ENCODE results near the gene AUTS2.

AUTS2 gene

DNA sequence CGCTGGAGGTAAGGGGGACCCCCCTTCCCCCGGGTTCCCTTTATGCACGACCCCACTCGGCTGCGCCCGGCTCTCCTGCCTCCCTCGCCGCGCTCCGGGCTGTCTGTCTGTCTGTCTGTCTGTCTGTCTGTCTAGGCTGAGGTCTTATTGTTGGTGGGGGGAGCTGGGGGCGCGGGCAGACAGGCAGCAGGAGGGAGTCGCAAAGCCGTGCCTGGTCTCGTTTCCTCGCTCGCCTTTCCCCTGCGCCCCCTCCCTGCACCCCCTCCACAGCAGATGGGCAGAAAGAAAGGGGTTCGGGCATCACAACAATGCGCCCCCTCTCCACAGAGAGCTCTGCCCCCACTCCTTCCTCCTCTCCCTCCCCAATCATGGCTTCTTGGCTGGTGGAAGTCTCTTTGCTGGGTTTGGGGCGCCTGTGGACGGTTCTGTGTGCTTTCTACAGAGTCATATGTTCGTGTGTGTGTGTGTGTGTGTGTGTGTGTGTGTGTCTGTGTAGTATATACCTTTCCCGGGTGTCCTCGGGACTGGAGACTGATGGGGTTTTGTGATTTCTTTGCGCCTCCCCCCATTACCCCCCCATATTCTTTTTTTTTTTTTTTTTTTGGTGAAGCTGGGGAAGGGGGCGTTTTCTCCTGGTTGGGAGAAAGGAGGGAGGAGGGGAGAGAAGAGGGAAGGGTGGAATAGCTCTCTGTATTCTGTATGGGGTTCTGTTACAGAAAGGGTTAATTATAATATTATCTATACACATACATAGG, 1.9 kb downstream of the AUTS2 start:
- DNase-seq (ENCODE audit: low spot score): no peak

DNA sequence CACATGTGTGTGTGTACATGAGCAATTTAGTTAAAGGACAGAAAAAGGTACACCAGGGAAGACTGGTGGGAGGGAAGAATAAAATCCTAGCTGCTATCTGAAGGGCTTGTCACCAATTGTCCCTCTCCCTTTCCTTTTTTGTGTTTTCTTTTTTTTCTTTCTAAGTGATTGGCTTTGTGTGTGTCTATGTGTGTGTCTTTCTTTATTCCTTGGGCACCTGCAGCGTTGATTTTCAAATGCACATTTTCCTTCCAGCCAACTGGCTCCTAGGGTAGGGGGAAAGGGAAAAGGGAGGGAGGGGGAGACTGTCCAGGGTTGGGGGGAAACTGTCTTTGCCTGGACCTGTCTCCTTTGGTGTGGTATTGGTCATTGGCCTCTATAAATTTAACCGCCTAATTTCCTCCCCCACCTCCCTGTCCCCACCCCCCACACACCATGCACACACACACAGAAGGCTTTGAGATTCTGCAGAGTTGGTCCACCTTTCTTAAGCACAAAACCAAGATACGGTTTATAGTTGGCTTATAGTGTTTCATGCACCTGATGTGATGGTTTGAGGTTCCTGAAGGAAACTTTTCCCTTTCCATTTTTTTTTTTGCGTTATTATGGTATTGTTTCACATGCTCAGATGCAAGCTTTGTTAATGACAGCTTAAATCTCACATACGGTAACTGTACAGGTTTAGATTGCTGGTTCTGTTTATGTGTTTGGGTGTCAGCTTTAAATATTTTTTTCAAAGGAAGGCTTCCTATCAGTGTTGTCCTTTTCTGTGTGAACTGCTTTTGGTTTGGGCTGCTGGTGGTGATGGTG, 2.6 kb downstream of the AUTS2 start:
- DNase-seq (ENCODE audit: low spot score): no peak

DNA sequence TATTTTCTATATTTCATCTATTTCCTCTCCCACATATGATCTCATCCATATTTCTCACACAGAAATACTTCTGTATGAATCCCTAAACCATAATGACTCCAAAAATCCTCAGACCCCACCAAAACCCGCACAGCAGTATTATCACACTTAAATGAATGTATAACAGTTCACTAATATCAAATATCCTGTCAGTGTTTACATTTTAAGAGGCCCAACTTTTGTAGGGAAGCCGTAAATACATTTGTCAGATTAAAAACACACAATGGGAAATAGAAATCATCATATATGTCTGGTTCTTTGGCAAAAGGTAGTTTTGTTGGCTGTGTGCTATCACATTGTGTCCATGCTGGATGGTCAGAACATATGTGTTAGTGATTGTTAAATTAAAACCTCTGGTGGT, 4.2 kb downstream of the AUTS2 start:
- no peak for DNase-seq (ENCODE audit: low spot score)

DNA sequence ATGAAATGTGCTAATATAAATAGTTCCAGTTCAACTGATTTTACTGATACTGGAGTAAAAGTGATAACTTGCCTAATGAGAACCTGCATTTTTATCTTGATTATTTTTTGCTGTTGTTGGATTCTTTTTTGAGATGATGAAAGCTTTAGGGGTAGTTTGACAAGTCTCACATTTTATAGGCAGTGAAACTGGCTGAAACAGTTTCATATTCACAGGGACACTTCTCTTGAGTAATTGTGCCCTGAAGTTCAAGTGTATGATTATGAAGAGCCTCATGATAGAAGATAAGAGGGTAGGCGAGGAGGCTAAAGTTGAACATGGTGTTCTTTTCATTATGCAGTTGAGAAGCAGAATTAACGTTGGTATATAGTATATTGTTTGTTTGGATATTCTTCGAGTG, 5.1 kb downstream of the AUTS2 start:
- DNase-seq (ENCODE audit: low spot score): no peak

DNA sequence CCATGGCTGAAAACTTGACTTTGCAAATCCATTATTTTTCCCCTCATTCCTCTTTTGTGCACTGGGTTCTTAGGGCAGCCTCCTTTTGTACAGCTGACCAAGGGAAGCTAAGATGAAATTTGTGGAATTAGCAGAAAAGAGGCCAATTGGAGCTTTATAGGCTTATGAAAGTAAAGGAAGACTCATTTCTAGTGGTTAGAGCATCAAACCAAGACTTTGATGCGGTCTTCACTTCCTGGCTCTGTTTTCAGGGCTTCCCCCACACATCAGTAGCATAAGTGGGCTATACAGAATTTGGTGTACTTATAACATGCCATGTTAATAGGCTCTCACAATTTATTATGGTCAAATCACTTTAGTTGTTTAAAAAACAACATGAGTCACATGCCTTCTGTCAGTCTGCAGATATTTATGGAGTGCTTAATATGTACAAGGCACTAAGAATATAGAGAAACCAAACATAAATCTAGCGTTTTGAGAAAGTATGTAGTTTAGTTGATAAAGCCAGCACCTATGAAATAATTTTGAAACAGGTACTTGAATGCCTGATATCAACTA, 5.7 kb downstream of the AUTS2 start:
- no peak for DNase-seq (ENCODE audit: low spot score)

DNA sequence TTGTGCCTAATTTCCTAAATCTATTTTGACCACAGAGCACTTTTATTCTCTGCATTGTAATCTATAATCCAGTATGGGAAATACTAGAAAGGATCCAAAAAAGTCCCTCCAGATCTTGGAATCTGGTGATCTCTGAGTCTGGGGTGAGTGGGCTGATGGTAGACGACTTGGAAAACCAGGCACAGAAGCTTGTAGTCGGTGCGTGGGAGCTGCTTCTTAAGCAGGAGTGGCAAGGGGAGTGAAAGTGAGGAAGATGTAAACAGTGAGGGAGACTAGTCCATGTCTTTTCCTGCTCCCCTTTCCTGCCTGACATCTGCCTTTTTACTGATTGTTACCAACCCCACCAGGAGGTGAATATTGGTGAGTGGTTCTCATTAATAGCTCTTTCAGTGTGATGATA, 6.8 kb downstream of the AUTS2 start:
- no peak for DNase-seq (ENCODE audit: low spot score)

DNA sequence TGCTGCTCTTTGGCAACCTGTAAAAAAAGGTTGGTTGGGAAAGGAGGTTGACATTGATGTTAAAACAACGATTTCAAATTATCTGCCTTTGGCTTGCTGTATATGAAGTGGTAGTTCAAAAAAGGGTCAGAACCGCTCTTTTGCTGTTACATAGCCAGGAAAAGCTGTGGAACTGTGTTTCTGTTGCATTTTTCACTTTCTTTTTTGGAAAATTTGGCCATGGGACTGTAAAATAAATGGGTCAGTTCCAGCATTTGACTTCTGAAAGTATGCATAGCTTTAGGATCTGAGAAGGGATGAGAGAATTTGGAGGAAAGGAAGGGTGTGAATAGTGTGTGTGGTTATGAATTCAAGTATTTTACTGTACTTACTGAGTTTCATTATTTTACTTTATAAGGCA, 7.3 kb downstream of the AUTS2 start:
- no peak for DNase-seq (ENCODE audit: low spot score)

DNA sequence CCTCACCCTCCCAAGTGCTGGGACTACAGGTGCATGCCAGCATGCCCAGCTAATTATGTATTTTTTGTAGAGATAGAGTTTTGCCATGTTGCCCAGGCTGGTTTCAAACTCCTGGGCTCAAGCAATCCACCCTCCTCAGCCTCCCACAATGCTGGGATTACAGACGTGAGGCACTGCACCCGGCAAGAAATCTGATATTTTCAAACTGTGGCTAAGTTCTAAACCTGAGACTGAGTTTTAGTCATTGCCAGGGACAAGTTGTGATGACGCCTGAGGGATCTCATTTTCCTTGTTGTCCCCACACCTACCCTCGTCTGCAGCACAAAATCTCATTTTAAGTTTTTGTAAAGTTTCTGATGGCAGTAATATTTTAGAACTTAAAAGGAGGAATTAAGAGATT, 9.8 kb downstream of the AUTS2 start:
- no peak for DNase-seq (ENCODE audit: low spot score)

DNA sequence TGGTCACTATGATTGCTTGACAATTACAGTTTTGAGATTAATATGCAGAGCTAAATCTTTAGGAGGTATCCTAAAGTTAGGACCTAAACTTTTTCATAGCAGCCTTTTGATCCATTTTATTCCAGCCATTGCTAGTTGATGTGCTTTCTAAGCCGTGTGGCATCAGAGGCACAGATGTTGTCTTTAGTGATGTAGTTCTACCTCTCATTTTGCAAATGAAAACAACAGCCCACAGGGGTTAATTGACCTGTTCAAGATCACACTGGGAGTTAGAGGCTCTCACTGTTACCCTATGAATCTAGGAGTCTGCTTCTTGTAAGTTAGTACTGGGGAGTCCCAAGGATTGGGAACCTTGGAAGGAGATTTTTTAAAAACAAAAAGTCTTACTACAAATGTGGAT, 10.6 kb downstream of the AUTS2 start:
- DNase-seq (ENCODE audit: low spot score): no peak

DNA sequence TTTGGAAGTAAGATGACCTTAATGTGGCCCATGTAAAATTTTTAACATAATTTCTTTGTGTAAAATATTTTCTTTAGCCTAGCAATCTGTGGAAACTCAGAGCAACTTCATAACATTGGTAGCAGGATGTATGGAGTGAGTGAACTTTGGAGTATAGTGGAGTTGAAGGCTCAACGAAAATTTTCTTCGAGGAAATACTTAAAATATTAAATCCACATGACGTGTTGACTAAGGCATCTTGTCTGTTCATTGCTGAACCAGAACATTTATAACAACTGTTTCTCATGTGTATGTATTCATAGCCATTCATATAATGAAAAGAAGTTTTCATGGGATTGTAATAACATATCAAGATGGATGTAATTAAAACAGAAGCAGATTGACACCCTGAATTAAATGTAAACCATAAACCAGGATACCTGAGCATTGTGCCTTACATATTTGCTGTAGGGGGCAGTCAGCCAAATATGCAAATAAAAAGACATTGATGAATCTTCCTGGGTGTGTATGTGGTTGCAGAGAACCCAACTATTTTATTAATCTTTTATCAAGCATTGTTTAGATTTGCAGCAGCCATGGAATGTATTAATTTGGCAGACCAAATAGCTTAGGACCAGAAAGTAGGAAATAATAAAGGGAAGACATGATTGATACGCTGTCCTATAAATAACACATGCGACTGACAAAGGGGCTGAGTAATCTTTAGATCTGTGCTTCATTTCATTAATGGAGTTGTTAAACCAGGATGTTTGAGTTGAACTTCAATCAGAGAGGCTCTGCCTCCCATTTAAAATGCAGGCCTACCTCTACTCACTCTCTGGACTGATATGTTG, 11.5 kb downstream of the AUTS2 start:
- DNase-seq (ENCODE audit: low spot score): no peak

DNA sequence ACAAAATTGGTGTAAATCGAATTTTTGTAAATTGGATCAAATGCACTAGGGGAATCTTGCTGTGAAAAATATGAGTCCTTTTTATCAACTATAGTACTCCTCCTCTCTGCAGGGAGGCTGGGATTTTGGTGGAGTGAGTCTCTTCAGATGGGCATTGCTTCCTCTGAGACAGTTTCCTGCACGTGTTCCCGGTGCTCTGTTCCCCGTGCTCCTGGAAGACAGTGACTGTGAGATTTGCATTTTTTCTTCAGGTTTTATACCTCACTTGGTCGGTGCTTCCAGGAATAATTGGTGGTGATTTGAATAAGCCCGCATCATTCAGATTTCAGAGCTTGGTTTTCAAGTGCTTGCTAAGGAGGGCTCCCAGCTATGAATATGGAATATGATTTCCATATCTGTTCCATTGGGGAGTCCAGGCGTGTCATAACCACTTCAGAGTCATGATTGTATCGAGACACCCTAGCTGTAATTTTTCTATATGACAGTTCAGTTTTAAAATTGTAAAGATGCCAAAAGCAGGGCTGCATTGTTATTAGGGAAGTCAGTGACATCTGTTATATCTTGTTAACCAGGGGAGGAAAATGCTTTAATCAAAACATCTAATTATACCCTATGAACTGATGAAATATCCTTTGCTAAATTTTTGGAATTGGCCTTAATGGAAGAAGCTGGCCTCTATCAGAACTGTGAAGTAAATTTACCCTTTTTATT, 12.3 kb downstream of the AUTS2 start:
- DNase-seq (ENCODE audit: low spot score): no peak

DNA sequence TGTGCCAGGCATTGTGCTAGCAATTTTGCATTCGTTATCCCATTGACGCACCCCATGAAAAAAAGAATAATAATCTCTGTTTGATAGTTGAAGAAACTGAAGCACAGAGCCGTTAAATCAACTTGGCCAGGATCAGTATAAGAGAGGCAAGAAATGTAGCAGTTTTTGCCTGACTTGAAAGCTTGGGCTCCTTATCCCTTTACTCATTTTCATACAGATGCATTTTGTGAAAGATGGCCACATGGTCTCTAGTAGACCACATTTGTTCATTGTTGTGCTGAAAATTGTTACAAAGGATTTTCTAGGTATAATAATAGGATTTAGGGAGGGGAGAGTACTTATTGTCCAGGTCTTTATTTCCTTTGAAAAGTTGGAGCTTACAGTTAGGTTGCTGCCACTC, 14.7 kb downstream of the AUTS2 start:
- DNase-seq (ENCODE audit: low spot score): no peak

DNA sequence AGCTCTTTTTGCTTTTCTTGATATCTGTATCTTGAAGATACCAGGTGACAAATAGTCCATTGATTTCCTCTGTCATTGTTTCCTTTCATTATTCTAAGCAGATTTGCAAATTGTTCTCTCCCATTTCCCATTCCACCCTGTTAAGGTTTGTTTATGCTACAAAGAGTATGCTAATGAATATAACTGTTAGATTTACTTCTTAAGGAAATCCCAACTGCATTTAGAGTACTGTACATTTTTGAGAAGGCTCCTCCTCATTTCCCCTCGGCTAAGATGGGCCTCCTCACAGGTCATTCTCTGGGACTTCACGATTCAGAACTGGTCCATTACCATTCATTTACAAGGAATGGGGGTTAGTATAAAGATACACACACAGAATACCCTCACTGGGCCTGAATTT, 15.6 kb downstream of the AUTS2 start:
- DNase-seq (ENCODE audit: low spot score): no peak

DNA sequence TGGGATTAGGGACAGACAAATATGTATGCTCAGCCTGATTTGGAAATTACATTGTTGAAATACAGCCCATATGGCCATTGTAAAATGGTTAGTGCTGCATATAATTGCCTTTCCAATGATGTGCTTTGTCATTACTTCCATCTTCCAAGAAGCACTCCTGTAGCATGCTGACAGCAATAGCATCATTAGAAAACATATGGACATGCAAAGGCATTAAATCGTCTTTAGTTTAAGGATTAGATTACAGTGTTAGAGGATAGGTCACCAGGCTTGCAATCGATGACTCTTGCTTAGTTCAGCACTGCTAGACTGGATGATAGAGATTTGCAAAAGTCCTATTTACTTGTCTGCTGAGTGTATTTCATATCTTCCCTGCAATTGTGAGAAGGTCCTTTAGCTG, 17.4 kb downstream of the AUTS2 start:
- DNase-seq (ENCODE audit: low spot score): no peak

DNA sequence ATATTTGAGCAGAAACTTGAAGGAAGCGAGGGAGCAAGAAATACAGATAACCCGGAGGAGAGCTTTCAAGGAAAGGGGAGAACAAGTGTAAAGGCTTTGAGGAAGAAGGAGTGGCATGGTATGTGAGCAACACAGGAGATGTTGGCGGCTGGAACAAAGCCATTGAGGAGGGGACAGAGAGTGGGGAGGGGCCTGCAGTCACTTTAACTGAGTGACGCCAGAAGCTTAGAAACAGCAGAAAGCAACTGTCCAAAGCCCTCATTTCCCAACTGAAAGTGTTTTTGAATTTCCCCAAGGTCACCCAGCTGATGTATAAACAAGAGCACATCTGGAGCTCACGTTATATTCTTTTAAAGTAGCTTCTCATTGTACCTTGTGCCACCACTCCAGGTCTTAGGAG, 19.1 kb downstream of the AUTS2 start:
- DNase-seq (ENCODE audit: low spot score): no peak

DNA sequence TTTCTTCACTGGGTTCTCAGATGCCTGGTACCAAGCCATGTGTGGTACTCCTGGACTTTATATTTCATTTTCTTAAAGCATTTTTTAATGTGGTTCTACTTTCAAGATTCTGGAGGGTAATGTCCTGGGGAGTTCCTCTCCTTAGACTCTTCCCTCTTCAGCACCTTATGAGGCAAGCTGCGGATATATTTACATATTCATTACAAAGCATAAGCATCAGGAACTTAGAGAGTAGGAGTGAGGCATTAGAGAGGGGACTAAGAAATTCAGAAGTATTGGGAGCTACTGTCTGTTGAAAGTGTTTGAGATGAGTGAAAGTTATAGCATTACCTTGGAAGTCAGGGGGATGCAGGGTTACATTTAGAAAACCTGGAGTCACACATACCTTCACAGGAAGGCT, 20.8 kb downstream of the AUTS2 start:
- no peak for DNase-seq (ENCODE audit: low spot score)

DNA sequence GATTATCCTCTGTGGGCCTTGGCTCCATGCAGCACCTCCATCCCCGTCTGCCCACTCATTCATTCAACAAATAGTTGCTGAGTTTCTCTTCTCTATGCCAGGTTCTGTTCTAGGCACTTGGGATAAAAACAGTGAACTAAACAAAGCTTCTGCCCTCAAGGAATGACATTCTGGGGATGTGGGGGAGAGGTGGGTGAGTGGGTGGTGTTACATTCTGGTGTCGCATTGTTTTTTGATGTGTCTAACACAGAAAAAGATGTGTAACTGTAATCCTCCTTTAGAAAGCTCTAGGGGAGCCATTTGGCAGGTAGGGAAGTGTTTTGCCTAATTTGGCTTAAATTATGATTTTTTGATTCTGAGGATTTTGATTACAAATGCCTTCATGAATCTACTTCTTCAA, 21.4 kb downstream of the AUTS2 start:
- DNase-seq (ENCODE audit: low spot score): no peak

DNA sequence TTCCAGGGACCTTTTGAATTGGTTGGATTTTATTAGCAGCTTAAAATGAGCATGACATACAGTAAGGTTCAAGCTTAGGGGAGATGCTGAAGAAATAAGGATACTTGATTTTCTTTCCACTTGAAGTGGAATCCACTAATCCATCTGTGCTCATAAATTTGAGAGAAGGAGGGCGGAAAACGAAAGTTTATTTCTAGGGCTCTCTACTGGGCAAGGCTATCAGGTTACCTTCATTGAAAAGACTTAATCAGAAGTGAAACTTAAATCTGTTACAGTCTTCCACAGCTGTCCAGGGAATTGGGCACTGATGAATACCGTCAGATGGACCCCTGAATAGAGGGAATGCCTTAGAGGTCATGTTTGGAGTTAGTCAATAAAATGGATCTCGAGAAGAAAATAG, 21.8 kb downstream of the AUTS2 start:
- no peak for DNase-seq (ENCODE audit: low spot score)

DNA sequence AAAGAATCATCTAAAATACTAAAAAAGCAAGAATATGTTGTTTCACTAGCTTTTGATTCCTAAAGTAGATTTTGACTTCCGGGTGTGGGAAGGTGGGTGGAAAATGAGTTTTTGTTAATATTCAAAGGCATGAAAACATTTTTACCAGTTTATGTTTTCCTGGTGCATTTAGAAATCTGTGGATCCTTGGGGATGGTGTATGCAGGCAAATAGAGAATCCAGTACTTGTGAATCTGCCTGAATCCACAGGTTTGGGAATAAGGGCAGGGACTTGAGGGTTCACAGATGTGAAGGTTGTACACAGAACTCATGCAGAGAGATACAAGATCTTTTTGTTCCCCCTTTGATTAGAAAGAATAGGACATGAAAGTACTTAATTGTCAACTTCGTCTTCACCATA, 22.4 kb downstream of the AUTS2 start:
- DNase-seq (ENCODE audit: low spot score): no peak

DNA sequence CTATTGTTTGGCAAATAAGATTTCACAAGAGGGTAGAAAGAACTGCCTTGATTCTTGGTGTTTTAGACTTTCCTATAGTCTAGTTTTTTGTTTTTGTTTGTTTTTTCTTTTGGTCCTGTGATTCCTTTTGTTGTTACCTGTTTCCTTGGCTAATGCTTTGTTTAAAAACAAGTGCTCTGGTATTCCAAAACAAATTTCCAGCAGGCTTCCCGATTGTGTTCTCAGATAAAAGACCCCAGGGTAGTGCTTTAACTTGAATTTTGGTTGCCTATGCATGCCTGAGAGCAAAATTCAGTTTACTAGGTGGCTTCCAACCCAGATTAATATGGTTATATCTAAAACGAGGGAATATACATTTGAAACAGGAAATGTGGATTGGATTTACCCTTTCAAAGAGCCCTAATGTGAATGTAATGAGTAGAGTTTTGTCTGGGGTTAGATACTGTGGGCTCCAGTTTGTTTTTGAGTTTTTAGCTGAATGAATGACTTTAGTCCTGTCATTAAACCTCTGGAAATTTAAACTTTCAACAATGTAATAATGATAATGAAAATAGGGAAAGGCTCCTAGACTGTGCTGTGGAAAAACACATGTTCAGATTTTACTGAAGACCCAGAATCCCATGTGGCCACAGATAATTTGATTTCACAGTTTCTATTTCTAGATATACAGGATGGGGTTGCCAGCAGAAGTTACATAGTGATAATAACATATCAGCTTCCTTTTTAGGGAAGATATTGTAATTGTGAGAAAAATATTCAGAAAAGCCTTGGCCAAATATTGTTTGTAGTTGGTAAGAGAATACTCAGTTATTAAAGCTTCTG, 23.9 kb downstream of the AUTS2 start:
- DNase-seq (ENCODE audit: low spot score): no peak

DNA sequence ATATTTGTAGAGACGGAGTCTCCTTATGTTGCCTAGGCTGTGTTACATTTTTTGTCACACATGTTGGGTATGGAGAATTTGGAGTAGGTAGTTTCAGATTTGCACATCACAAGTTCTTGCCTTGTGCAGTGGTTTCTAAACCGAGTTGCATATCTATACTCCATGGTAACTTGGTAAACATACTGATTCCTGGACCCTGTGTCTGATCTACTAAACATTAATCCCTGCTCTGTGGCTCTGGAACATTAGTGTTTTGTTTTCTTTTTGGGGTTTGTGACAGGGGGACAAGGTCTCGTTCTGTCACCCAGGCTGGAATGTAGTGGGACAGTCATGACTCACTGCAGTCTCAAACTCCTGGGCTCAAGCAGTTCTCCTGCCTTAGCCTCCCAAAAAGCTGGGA, 24.7 kb downstream of the AUTS2 start:
- no peak for DNase-seq (ENCODE audit: low spot score)
